ENCODE data around the gene ARL6IP6.
A peak's percentile ranks its signal among the peaks of the same experiment; 100 is the strongest.
"Not testable (repeated sequence)": the region's sequence is repeated elsewhere in the genome, so short reads cannot be mapped to it uniquely, and the experiment has no call there.

Gene ARL6IP6

GRCh38 chr2:152723918-152724317 is 5.5 kb downstream of the ARL6IP6 start:
- DNase-seq: no peak

- DNase-seq: no peak
Observed at GRCh38 chr2:152729844-152730243, 11.4 kb downstream of the ARL6IP6 start.

- peak; percentile 43 for DNase-seq
Observed at GRCh38 chr2:152730591-152731333, 12.3 kb downstream of the ARL6IP6 start.

DNA sequence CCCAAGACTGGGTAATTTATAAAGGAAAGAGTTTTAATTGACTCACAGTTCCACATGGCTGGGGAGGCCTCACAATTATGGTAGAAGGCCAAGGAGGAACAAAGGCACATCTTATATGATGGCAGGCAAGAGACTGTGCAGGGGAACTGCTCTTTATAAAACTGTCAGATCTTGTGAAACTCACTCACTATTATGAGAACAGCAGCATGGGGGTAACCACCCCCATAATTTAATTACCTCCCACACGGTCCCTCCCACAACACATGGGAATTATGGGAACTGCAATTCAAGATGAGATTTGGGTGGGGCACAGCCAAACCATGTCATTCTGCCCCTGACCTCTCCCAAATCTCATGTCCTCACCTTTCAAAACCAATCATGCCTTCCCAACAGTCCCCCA is 19.1 kb downstream of the ARL6IP6 start:
- DNase-seq: not testable (repeated sequence)

GRCh38 chr2:152738438-152738837 is 20.0 kb downstream of the ARL6IP6 start:
- DNase-seq: no peak

GRCh38 chr2:152739705-152740104 is 21.3 kb downstream of the ARL6IP6 start:
- DNase-seq: not testable (repeated sequence)

- DNase-seq: no peak
Observed at GRCh38 chr2:152740743-152741328, 22.4 kb downstream of the ARL6IP6 start.

GRCh38 chr2:152743002-152743401 is 24.6 kb downstream of the ARL6IP6 start:
- DNase-seq: no peak

DNA sequence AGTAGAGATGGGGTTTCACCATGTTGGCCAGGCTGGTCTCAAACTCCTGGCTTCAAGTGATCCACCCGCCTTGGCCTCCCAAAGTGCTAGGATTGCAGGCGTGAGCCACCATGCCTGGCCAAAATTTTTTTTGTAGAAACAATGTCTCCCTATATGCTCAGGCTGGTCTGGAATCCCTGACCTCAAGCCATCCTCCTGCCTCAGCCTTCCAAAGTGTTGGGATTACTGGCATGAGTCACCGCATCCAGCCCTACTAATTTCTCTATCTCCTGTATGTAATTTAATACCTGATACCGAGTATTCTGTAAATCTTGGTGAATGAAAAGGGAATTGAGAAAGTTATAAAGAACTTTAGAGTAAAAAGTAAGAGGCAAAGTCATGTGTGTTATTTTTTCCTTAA is 29.3 kb downstream of the ARL6IP6 start:
- not testable (repeated sequence) for DNase-seq

DNA sequence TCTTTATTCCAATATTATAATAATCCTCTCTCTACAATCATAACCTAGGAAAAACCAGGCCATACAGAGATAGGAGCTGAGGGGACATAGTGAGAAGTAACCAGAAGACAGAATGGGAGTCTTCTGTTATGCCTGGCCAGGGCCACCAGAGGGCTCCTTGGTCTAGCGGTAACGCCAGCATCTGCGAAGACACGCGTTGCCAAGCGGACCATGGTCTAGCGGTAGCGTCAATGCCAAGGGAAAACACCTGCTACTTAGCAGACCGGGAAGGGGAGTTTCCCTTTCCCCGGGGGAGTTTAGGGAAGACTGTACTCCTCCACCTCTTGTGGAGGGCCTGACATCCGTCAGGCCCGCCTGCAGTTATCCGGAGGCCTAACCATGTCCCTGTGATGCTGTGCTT is 36.6 kb downstream of the ARL6IP6 start:
- no peak for DNase-seq

DNA sequence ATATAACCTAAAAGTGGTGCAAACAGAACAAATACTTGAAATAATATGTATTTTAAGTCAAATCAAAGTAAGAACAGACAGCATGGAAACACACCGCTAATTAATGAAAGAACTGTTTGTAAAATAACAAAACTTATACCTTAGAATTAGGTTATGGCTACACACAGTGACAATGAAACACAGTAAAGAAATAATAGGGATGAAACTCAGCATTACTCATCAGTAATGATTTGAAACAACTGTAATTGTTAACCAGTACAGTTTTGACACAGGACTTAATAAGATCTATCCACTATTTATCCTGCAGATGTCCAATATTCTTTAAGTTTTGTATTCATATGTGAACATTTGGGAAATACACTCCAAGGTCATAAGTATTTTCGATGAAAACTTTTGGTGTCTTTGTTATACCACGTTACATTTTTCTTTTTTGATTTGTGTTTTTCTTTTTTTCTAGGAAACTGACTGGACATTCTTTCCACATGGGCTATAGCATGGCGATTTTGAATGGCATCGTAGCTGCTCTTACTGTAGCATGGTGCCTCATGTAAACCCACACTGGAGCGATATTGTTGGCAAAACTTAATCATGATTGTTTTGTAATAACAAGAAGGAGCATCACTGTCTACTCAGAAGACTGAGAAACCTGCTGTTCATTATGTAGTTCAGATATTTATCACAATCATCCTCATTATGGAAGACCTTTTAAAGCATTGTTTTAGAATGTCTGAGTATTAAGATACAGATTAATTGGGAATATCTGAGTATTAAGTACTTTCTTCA is 41.1 kb downstream of the ARL6IP6 start:
- no peak for DNase-seq

GRCh38 chr2:152761214-152761613 is 42.8 kb downstream of the ARL6IP6 start:
- DNase-seq: no peak

GRCh38 chr2:152762202-152762601 is 43.8 kb downstream of the ARL6IP6 start:
- no peak for DNase-seq

- DNase-seq: not testable (repeated sequence)
Observed at GRCh38 chr2:152763208-152763607, 44.8 kb downstream of the ARL6IP6 start.

GRCh38 chr2:152763651-152764050 is 45.2 kb downstream of the ARL6IP6 start:
- DNase-seq: no peak

- no peak for DNase-seq
Observed at GRCh38 chr2:152766928-152767327, 48.5 kb downstream of the ARL6IP6 start.

- DNase-seq: no peak
Observed at GRCh38 chr2:152781175-152781574, 62.8 kb downstream of the ARL6IP6 start.

GRCh38 chr2:152782171-152782570 is 63.8 kb downstream of the ARL6IP6 start:
- no peak for DNase-seq

DNA sequence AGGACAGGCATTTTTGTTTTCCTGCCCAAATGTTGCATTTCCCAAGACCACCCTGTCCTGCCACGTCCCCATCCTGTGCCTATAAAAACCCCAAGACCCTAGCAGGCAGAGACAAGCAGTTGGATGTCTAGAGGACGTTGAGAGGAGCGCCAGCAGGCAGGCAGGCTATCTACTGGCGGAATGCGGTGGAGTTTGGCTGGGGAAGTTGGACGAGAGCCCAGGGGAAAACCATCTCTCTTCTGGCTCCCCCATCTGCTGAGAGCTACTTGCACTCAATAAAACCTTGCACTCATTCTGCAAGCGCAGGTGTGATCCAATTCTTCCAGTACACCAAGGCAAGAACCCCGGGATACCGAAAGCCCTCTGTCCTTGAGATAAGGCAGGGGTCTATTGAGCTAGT is 72.5 kb downstream of the ARL6IP6 start:
- DNase-seq: no peak

- DNase-seq: no peak
Observed at GRCh38 chr2:152791979-152792378, 73.6 kb downstream of the ARL6IP6 start.

GRCh38 chr2:152792974-152793373 is 74.6 kb downstream of the ARL6IP6 start:
- no peak for DNase-seq

- no peak for DNase-seq
Observed at GRCh38 chr2:152796941-152797340, 78.5 kb downstream of the ARL6IP6 start.

GRCh38 chr2:152804687-152805408 is 86.4 kb downstream of the ARL6IP6 start:
- DNase-seq: no peak

All from SIG-M5 (cell line).